ENCODE results near the gene MT1F.

- no peak for TF ChIP-seq GATA2 (IDR thresholded peaks at IDR 0.05; ENCODE audit: low read depth, low read length)
- TF ChIP-seq GATA3 (IDR thresholded peaks at IDR 0.05; ENCODE audit: low read depth, low read length): no peak
These were observed 26.0 kb upstream of the MT1F start for GRCh38 chr16:56631832-56632155.
